ENCODE results near the gene CANT1.

DNA sequence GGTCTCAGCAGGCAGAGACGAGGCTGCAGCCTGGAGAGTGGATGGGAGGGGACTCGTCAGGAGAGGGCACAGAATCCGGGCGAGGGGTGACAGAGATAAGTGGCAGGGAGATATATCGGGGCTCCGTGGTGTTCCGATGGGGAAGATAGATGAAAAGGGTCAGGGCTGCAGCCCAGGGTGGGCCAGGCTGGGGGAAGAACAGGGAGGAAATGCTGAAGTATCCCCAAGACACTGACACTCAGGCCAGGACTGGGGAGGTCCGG is 32.0 kb downstream of the CANT1 start:
- TF ChIP-seq, protein P1, sequence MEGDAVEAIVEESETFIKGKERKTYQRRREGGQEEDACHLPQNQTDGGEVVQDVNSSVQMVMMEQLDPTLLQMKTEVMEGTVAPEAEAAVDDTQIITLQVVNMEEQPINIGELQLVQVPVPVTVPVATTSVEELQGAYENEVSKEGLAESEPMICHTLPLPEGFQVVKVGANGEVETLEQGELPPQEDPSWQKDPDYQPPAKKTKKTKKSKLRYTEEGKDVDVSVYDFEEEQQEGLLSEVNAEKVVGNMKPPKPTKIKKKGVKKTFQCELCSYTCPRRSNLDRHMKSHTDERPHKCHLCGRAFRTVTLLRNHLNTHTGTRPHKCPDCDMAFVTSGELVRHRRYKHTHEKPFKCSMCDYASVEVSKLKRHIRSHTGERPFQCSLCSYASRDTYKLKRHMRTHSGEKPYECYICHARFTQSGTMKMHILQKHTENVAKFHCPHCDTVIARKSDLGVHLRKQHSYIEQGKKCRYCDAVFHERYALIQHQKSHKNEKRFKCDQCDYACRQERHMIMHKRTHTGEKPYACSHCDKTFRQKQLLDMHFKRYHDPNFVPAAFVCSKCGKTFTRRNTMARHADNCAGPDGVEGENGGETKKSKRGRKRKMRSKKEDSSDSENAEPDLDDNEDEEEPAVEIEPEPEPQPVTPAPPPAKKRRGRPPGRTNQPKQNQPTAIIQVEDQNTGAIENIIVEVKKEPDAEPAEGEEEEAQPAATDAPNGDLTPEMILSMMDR (conservative IDR thresholded peaks at IDR 0.05 in 1 of 2, IDR thresholded peaks at IDR 0.05 in 1 of 2; ENCODE audit: low read depth in 1 of 2, low read length in 2 of 2), result no peak
- no peak for TF ChIP-seq EZH2 (IDR thresholded peaks at IDR 0.05; ENCODE audit: low read length, missing control alignments)
